ENCODE results near the gene ITPRID2. TPM values are rescaled to one million over a fixed set of nuclear protein-coding genes. Genes with fewer than 3 reads are reported as not detected.

ITPRID2 gene
- total and polyA plus RNA-seq, 10 of the 15 experiments (the other 5 are each of a cell fraction or from before 2014, with no cell fraction given) = 4.7 to 23.7 (median 13.1) TPM

DNA sequence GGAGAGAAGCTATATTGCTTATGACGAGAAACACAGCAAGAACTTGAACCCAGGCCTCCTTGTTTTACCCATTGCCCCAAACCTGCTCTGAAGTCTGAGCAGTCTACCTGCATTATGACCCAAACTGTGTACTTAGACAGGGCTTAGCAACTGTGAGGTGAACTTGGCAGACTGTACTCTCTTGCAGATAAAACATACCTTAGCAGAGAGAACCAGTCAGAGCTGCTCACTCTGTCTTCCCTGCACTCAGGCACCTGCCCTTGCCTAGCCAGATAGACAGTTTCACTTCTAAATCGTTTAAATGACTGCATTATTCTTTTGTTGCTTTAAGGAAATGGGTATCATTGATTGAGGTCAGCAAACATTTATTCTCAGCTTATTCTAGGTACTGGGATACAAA lies 20.3 kb downstream of the ITPRID2 start (continued):
- no peak for TF ChIP-seq KAT2A (conservative IDR thresholded peaks at IDR 0.05; ENCODE audit: control insufficient read depth, low read depth, low read length)
- no peak for TF ChIP-seq CBX3 (IDR thresholded peaks at IDR 0.05; ENCODE audit: borderline replicate concordance, low read depth)

DNA sequence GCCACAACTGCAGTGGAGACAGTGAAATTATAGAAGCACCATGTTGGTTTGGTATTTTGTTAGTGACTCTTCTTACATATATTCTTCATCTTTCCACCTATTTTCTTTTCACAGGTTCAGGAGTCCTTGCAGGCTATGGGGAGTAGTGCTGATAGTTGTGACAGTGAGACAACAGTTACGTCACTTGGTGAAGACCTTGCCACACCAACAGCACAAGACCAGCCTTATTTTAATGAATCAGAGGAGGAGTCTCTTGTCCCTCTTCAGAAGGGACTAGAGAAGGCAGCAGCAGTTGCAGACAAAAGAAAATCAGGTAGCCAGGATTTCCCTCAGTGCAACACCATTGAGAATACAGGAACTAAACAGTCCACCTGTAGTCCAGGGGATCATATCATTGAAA lies 23.6 kb downstream of the ITPRID2 start:
- Histone ChIP-seq H3K36me3 (ENCODE audit: control insufficient read depth in 2 of 2, insufficient read depth in 2 of 2, low read length in 1 of 2) (peaks cover 8 to 24% of the 10 kb centered on the region in 2 experiments), H3K79me2 (ENCODE audit: control insufficient read depth, insufficient read depth, low read length) (no peaks in the 10 kb centered on the region), H3K9me3 (replicated peaks; ENCODE audit: control insufficient read depth, insufficient read depth, low read length) (no peaks in the 10 kb centered on the region), H3K4me1 (ENCODE audit: control insufficient read depth, insufficient read depth, low read length) (no peaks in the 10 kb centered on the region), H3K27ac (ENCODE audit: control insufficient read depth, insufficient read depth) (no peak overlapping the region), H3K4me2 (ENCODE audit: control insufficient read depth, insufficient read depth) (no peak overlapping the region), H3K4me3 (no peak overlapping the region), H3K9ac (ENCODE audit: control insufficient read depth, insufficient read depth, low read length) (no peak overlapping the region), H2AFZ (ENCODE audit: control insufficient read depth, low read depth, low read length) (no peak overlapping the region), H4K20me1 (ENCODE audit: control insufficient read depth, insufficient read depth) (no peaks in the 10 kb centered on the region), H3K27me3 (replicated peaks in 1 of 2; ENCODE audit: control insufficient read depth in 2 of 2, insufficient read depth in 2 of 2, low read length in 1 of 2) (no peaks in the 10 kb centered on the region)
- 93% methylated on average over 1 of the region's 1 CpG for WGBS (ENCODE audit: insufficient coverage, insufficient replicate concordance, low lambda C conversion rate, missing lambda C conversion rate)
- ChIA-PET RAD21 (ENCODE audit: unreplicated experiment) (no interaction called here), POLR2A (no interaction called here), SMC1A (ENCODE audit: uncharacterized antibody, unreplicated experiment) (interaction anchor here (1.1 kb wide), 1 partner anchor 11 kb away, joined by 3 read pairs; no protein-coding TSS in a partner anchor), CTCF (interaction anchor here (2.1 to 2.2 kb wide), 2 partner anchors 11 to 18 kb away, joined by 5 to 7 read pairs; no protein-coding TSS in a partner anchor)
- no peak for FAIRE-seq
- BruUV-seq (replicated peaks) = no TSS peak
- ATAC-seq = no peak
- in situ Hi-C loops (cut with MboI) = no loop called here
- TF ChIP-seq, protein P1, sequence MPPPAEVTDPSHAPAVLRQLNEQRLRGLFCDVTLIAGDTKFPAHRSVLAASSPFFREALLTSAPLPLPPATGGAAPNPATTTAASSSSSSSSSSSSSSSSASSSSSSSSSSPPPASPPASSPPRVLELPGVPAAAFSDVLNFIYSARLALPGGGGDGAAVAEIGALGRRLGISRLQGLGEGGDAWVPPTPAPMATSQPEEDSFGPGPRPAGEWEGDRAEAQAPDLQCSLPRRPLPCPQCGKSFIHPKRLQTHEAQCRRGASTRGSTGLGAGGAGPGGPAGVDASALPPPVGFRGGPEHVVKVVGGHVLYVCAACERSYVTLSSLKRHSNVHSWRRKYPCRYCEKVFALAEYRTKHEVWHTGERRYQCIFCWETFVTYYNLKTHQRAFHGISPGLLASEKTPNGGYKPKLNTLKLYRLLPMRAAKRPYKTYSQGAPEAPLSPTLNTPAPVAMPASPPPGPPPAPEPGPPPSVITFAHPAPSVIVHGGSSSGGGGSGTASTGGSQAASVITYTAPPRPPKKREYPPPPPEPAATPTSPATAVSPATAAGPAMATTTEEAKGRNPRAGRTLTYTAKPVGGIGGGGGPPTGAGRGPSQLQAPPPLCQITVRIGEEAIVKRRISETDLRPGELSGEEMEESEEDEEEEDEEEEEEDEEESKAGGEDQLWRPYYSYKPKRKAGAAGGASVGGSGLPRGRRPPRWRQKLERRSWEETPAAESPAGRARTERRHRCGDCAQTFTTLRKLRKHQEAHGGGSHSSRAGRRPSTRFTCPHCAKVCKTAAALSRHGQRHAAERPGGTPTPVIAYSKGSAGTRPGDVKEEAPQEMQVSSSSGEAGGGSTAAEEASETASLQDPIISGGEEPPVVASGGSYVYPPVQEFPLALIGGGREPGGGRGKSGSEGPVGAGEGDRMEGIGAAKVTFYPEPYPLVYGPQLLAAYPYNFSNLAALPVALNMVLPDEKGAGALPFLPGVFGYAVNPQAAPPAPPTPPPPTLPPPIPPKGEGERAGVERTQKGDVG (CRISPR knock-in tag; IDR thresholded peaks at IDR 0.05) = no peak
- TF ChIP-seq RCOR1 (conservative IDR thresholded peaks at IDR 0.05; ENCODE audit: low read depth, low read length) (no peak), GATAD2B (conservative IDR thresholded peaks at IDR 0.05; ENCODE audit: low read depth) (no peak), HDAC2 (IDR thresholded peaks at IDR 0.05) (no peak)
- TF ChIP-seq, protein P2, sequence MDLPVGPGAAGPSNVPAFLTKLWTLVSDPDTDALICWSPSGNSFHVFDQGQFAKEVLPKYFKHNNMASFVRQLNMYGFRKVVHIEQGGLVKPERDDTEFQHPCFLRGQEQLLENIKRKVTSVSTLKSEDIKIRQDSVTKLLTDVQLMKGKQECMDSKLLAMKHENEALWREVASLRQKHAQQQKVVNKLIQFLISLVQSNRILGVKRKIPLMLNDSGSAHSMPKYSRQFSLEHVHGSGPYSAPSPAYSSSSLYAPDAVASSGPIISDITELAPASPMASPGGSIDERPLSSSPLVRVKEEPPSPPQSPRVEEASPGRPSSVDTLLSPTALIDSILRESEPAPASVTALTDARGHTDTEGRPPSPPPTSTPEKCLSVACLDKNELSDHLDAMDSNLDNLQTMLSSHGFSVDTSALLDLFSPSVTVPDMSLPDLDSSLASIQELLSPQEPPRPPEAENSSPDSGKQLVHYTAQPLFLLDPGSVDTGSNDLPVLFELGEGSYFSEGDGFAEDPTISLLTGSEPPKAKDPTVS (IDR thresholded peaks at IDR 0.05; ENCODE audit: low read depth, low read length) = no peak
- TF ChIP-seq, protein P3, sequence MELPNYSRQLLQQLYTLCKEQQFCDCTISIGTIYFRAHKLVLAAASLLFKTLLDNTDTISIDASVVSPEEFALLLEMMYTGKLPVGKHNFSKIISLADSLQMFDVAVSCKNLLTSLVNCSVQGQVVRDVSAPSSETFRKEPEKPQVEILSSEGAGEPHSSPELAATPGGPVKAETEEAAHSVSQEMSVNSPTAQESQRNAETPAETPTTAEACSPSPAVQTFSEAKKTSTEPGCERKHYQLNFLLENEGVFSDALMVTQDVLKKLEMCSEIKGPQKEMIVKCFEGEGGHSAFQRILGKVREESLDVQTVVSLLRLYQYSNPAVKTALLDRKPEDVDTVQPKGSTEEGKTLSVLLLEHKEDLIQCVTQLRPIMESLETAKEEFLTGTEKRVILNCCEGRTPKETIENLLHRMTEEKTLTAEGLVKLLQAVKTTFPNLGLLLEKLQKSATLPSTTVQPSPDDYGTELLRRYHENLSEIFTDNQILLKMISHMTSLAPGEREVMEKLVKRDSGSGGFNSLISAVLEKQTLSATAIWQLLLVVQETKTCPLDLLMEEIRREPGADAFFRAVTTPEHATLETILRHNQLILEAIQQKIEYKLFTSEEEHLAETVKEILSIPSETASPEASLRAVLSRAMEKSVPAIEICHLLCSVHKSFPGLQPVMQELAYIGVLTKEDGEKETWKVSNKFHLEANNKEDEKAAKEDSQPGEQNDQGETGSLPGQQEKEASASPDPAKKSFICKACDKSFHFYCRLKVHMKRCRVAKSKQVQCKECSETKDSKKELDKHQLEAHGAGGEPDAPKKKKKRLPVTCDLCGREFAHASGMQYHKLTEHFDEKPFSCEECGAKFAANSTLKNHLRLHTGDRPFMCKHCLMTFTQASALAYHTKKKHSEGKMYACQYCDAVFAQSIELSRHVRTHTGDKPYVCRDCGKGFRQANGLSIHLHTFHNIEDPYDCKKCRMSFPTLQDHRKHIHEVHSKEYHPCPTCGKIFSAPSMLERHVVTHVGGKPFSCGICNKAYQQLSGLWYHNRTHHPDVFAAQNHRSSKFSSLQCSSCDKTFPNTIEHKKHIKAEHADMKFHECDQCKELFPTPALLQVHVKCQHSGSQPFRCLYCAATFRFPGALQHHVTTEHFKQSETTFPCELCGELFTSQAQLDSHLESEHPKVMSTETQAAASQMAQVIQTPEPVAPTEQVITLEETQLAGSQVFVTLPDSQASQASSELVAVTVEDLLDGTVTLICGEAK (IDR thresholded peaks at IDR 0.05; ENCODE audit: borderline replicate concordance) = no peak
- DNase-seq (ENCODE audit: low read depth, low spot score) = no peak
- intact Hi-C loops (cut with micrococcal nuclease; ENCODE audit: unreplicated experiment) = no loop called here
